HepG2 (cell line): ENCODE data around the gene NPB. TPM values are rescaled to one million over a fixed set of nuclear protein-coding genes. Genes with fewer than 3 reads are reported as not detected.
A peak's percentile ranks its signal among the peaks of the same experiment; 100 is the strongest.

Experiments
- CBX5 ChIP-seq: sonication (generic); formaldehyde crosslinking; IDR thresholded peaks from 2 replicates; pipeline ENCODE4 v1.4.0; 2020; ENCODE audit warnings: missing genetic modification reagents, borderline replicate concordance
- HOXA7 ChIP-seq: sonication (generic); formaldehyde crosslinking; IDR thresholded peaks from 2 replicates; pipeline ENCODE4 v1.8.1; 2022; ENCODE audit warnings: mild to moderate bottlenecking, missing genetic modification reagents, moderate library complexity
- NBN ChIP-seq: fragments of 450-650 bp; conservative IDR thresholded peaks from 2 replicates; pipeline ENCODE4 v1.6.1; 2017
- POLR2G ChIP-seq: fragments of 200-400 bp; formaldehyde crosslinking; IDR thresholded peaks from 2 replicates; pipeline ENCODE4 v1.6.1; 2018; ENCODE audit warnings: mild to moderate bottlenecking, low read depth, low read length, moderate library complexity
- RAD51 ChIP-seq: fragments of 450-650 bp; IDR thresholded peaks from 2 replicates; pipeline ENCODE4 v1.6.1; 2016; ENCODE audit warnings: borderline replicate concordance
- TEAD3 ChIP-seq: optimal IDR thresholded peaks from 2 replicates; pipeline ENCODE3; 2016; ENCODE audit warnings: borderline replicate concordance
- ZNF724P ChIP-seq: sonication (generic); formaldehyde crosslinking; IDR thresholded peaks from 2 replicates; pipeline ENCODE4 v1.8.0; 2022; ENCODE audit warnings: missing genetic modification reagents, borderline replicate concordance
- ZNF83 ChIP-seq: sonication (generic); formaldehyde crosslinking; IDR thresholded peaks from 2 replicates; pipeline ENCODE4 v1.4.0; 2020; ENCODE audit warnings: missing genetic modification reagents, mild to moderate bottlenecking, borderline replicate concordance
- polyA plus RNA-seq, 8 experiments: library from polyadenylated mRNA; depleted of rRNA in 3 of 8; stranded (reverse) in 7 of 8; unstranded in 1 of 8; fragments of >200 nt; fragmentation: Illumina TruSeq in 4 of 8; extraction: Trizol in 4 of 8; gene quantifications; 2 replicates each; pipeline versions ENCODE4 v1.2.1 to v1.2.3, GENCODE V29; 2011 to 2016; ENCODE audit warnings: low read depth in 4 of 8, missing spikeins in 1 of 8, mixed read lengths in 1 of 8; ENCODE audit not compliant: insufficient read depth in 1 of 8
- total RNA-seq, 5 experiments: library from RNA; depleted of rRNA; stranded (reverse); fragments of >200 nt; fragmentation: Illumina TruSeq; extraction: Trizol; gene quantifications; 2 replicates each; pipeline ENCODE4 v1.2.3, GENCODE V29; 2016; ENCODE audit warnings: low read depth in 1 of 5
- TF ChIP-seq, protein P1 (sequence below): sonication (generic); formaldehyde crosslinking; IDR thresholded peaks from 2 replicates; pipeline ENCODE4 v1.5.1; 2020; ENCODE audit warnings: mild to moderate bottlenecking, missing genetic modification reagents, borderline replicate concordance
- TF ChIP-seq, protein P2 (sequence below): sonication (generic); formaldehyde crosslinking; IDR thresholded peaks from 2 replicates; pipeline ENCODE4 v1.9.0; 2022; ENCODE audit warnings: low read depth, missing genetic modification reagents
- TF ChIP-seq, protein P3 (sequence below): sonication (generic); formaldehyde crosslinking; IDR thresholded peaks from 2 replicates; pipeline ENCODE4 v1.4.0; 2020; ENCODE audit warnings: missing genetic modification reagents, borderline replicate concordance
- TF ChIP-seq, protein P4 (sequence below): sonication (generic); formaldehyde crosslinking; IDR thresholded peaks from 2 replicates; pipeline ENCODE4 v1.4.0; 2020; ENCODE audit warnings: mild to moderate bottlenecking, missing genetic modification reagents
- TF ChIP-seq, protein P5 (sequence below): IDR thresholded peaks from 2 replicates; pipeline ENCODE4 v1.6.1; 2016; ENCODE audit warnings: low read depth, missing genetic modification reagents, missing compliant biosample characterization

NPB gene
- total and polyA plus RNA-seq, 2 of the 13 experiments (the other 11 are each of a cell fraction or from before 2014, with no cell fraction given) = 0.11 to 0.93 TPM

DNA sequence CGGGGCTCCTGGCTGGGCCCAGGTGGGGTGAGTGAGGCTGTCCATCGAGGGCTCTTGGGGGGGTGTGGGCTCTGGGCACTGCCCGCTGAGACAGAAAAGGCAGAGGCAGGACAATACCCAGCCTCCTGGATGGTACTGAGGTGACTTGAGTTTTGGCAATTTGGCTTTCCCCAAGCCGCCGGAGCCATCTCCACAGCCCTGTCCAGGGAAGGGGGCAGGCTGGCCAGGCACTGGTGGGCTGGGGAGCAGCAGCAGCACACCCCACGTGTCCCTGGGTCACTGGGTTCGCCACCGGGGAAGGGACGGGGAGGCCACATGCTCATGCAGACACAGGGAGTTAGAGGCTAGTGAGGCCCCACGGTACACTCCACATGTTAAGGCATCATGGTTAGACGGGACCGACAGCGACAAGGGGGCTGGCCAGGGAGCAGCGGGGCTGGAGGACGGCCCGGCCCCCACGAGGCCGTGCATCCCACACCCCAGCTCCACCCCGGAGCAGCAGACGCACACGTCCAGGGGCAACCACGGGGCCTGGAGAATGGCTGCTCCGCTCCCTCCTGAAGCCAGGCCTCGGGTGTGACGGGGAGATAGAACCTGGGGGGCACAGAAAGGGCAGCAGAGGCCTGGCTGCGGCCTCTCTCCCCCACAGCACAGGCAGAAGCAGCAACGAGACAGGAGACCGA is 33.9 kb upstream of the NPB start (continued):
- TF ChIP-seq, protein P1, sequence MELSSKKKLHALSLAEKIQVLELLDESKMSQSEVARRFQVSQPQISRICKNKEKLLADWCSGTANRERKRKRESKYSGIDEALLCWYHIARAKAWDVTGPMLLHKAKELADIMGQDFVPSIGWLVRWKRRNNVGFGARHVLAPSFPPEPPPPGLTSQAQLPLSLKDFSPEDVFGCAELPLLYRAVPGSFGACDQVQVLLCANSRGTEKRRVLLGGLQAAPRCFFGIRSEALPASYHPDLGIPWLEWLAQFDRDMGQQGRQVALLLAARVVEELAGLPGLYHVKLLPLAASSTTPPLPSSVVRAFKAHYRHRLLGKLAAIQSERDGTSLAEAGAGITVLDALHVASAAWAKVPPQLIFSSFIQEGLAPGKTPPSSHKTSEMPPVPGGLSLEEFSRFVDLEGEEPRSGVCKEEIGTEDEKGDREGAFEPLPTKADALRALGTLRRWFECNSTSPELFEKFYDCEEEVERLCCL (CRISPR knock-in tag) = no peak
- TF ChIP-seq ZNF724P (CRISPR knock-in tag) (peak; percentile 36; the same call in 1 of the 2 replicates), NBN (no peak), TEAD3 (CRISPR knock-in tag) (peak; percentile 43), CBX5 (CRISPR knock-in tag) (peak; percentile 56; the same call in 1 of the 2 replicates), ZNF83 (CRISPR knock-in tag) (no peak; the same call in 1 of the 2 replicates), HOXA7 (0 out of 2 replicates have a peak, but pooled peaks have one; percentile 54), RAD51 (no peak), POLR2G (peak; percentile 77)
- TF ChIP-seq, protein P2, sequence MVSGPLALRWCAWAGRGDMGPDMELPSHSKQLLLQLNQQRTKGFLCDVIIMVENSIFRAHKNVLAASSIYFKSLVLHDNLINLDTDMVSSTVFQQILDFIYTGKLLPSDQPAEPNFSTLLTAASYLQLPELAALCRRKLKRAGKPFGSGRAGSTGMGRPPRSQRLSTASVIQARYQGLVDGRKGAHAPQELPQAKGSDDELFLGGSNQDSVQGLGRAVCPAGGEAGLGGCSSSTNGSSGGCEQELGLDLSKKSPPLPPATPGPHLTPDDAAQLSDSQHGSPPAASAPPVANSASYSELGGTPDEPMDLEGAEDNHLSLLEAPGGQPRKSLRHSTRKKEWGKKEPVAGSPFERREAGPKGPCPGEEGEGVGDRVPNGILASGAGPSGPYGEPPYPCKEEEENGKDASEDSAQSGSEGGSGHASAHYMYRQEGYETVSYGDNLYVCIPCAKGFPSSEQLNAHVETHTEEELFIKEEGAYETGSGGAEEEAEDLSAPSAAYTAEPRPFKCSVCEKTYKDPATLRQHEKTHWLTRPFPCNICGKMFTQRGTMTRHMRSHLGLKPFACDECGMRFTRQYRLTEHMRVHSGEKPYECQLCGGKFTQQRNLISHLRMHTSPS = no peak
- TF ChIP-seq, protein P3, sequence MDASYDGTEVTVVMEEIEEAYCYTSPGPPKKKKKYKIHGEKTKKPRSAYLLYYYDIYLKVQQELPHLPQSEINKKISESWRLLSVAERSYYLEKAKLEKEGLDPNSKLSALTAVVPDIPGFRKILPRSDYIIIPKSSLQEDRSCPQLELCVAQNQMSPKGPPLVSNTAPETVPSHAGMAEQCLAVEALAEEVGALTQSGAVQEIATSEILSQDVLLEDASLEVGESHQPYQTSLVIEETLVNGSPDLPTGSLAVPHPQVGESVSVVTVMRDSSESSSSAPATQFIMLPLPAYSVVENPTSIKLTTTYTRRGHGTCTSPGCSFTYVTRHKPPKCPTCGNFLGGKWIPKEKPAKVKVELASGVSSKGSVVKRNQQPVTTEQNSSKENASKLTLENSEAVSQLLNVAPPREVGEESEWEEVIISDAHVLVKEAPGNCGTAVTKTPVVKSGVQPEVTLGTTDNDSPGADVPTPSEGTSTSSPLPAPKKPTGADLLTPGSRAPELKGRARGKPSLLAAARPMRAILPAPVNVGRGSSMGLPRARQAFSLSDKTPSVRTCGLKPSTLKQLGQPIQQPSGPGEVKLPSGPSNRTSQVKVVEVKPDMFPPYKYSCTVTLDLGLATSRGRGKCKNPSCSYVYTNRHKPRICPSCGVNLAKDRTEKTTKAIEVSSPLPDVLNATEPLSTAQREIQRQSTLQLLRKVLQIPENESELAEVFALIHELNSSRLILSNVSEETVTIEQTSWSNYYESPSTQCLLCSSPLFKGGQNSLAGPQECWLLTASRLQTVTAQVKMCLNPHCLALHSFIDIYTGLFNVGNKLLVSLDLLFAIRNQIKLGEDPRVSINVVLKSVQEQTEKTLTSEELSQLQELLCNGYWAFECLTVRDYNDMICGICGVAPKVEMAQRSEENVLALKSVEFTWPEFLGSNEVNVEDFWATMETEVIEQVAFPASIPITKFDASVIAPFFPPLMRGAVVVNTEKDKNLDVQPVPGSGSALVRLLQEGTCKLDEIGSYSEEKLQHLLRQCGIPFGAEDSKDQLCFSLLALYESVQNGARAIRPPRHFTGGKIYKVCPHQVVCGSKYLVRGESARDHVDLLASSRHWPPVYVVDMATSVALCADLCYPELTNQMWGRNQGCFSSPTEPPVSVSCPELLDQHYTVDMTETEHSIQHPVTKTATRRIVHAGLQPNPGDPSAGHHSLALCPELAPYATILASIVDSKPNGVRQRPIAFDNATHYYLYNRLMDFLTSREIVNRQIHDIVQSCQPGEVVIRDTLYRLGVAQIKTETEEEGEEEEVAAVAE = no peak
- TF ChIP-seq, protein P4, sequence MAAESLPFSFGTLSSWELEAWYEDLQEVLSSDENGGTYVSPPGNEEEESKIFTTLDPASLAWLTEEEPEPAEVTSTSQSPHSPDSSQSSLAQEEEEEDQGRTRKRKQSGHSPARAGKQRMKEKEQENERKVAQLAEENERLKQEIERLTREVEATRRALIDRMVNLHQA (CRISPR knock-in tag) = no peak
- TF ChIP-seq, protein P5, sequence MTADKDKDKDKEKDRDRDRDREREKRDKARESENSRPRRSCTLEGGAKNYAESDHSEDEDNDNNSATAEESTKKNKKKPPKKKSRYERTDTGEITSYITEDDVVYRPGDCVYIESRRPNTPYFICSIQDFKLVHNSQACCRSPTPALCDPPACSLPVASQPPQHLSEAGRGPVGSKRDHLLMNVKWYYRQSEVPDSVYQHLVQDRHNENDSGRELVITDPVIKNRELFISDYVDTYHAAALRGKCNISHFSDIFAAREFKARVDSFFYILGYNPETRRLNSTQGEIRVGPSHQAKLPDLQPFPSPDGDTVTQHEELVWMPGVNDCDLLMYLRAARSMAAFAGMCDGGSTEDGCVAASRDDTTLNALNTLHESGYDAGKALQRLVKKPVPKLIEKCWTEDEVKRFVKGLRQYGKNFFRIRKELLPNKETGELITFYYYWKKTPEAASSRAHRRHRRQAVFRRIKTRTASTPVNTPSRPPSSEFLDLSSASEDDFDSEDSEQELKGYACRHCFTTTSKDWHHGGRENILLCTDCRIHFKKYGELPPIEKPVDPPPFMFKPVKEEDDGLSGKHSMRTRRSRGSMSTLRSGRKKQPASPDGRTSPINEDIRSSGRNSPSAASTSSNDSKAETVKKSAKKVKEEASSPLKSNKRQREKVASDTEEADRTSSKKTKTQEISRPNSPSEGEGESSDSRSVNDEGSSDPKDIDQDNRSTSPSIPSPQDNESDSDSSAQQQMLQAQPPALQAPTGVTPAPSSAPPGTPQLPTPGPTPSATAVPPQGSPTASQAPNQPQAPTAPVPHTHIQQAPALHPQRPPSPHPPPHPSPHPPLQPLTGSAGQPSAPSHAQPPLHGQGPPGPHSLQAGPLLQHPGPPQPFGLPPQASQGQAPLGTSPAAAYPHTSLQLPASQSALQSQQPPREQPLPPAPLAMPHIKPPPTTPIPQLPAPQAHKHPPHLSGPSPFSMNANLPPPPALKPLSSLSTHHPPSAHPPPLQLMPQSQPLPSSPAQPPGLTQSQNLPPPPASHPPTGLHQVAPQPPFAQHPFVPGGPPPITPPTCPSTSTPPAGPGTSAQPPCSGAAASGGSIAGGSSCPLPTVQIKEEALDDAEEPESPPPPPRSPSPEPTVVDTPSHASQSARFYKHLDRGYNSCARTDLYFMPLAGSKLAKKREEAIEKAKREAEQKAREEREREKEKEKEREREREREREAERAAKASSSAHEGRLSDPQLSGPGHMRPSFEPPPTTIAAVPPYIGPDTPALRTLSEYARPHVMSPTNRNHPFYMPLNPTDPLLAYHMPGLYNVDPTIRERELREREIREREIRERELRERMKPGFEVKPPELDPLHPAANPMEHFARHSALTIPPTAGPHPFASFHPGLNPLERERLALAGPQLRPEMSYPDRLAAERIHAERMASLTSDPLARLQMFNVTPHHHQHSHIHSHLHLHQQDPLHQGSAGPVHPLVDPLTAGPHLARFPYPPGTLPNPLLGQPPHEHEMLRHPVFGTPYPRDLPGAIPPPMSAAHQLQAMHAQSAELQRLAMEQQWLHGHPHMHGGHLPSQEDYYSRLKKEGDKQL (CRISPR knock-in tag) = 0 out of 2 replicates have a peak, but pooled peaks have one; percentile 7
